ENCODE data around the gene TMEM88.

TMEM88 gene

GRCh38 chr17:7835814-7836595 is 18.9 kb upstream of the TMEM88 start:
- TF ChIP-seq POLR2AphosphoS5 (IDR thresholded peaks at IDR 0.05; ENCODE audit: low read depth, low read length) (peak; percentile 74), FOXP2 (optimal IDR thresholded peaks at IDR 0.05; ENCODE audit: borderline replicate concordance, extremely low read depth, extremely low read length, insufficient read depth) (no peak), TAF1 (IDR thresholded peaks at IDR 0.05; ENCODE audit: borderline replicate concordance, insufficient read depth, low read length) (peak; percentile 61; the same call in 1 of the 2 replicates)

DNA sequence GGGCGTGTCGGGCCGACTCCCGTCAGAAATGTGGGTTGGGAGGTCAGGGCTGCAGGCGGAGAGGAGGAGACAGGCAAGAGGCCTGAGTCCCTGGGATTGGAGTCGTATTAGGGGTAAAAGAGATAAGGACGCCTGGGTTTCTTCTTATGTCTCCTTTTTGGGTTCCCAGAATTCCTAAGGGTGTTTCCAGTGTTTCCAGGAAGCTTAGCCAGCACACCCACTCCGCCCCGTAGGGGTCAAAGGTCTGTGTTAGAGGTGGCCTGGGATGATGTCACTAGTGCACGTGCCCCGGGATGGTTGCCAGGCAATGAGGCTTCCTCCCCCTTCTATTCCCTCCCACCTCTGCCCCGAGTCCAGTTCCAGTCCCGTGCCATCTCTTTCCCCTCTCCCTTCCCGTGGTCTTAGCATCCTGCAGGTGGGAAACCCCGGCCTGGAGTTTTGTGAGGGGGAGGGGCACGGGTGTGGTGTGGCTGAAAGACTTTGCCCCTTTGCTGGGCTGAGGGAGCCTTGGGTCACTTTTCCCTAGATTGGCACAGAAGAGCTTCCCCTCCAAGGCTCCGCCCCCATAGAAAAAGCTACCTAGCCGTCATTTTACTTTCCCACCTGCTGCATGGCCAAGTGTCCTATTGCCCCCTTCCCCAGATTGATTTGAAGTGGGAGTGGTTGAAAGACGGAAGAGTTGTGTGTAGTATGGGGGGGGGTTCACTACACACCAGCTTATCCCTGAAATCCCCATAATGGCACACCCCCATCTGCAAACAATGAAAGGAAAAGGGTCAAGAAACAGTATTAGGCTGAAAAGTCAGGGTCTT is 18.1 kb upstream of the TMEM88 start:
- peak; percentile 77; the same call in 1 of the 2 replicates for TF ChIP-seq TAF1 (IDR thresholded peaks at IDR 0.05; ENCODE audit: borderline replicate concordance, insufficient read depth, low read length)
- no peak for TF ChIP-seq FOXP2 (optimal IDR thresholded peaks at IDR 0.05; ENCODE audit: borderline replicate concordance, extremely low read depth, extremely low read length, insufficient read depth)
- TF ChIP-seq, protein P1, sequence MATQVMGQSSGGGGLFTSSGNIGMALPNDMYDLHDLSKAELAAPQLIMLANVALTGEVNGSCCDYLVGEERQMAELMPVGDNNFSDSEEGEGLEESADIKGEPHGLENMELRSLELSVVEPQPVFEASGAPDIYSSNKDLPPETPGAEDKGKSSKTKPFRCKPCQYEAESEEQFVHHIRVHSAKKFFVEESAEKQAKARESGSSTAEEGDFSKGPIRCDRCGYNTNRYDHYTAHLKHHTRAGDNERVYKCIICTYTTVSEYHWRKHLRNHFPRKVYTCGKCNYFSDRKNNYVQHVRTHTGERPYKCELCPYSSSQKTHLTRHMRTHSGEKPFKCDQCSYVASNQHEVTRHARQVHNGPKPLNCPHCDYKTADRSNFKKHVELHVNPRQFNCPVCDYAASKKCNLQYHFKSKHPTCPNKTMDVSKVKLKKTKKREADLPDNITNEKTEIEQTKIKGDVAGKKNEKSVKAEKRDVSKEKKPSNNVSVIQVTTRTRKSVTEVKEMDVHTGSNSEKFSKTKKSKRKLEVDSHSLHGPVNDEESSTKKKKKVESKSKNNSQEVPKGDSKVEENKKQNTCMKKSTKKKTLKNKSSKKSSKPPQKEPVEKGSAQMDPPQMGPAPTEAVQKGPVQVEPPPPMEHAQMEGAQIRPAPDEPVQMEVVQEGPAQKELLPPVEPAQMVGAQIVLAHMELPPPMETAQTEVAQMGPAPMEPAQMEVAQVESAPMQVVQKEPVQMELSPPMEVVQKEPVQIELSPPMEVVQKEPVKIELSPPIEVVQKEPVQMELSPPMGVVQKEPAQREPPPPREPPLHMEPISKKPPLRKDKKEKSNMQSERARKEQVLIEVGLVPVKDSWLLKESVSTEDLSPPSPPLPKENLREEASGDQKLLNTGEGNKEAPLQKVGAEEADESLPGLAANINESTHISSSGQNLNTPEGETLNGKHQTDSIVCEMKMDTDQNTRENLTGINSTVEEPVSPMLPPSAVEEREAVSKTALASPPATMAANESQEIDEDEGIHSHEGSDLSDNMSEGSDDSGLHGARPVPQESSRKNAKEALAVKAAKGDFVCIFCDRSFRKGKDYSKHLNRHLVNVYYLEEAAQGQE (IDR thresholded peaks at IDR 0.05; ENCODE audit: insufficient read depth in 1 of 2, low read depth in 2 of 2, low read length in 2 of 2): 0 out of 4 replicates have a peak, but pooled peaks of 1 of the 2 experiments have one; percentile 36
- no peak; the same call in 1 of the 2 replicates for TF ChIP-seq POLR2AphosphoS5 (IDR thresholded peaks at IDR 0.05; ENCODE audit: low read depth, low read length)
- TF ChIP-seq SIN3A (IDR thresholded peaks at IDR 0.05; ENCODE audit: borderline replicate concordance, insufficient read depth, low read length): peak; percentile 100

DNA sequence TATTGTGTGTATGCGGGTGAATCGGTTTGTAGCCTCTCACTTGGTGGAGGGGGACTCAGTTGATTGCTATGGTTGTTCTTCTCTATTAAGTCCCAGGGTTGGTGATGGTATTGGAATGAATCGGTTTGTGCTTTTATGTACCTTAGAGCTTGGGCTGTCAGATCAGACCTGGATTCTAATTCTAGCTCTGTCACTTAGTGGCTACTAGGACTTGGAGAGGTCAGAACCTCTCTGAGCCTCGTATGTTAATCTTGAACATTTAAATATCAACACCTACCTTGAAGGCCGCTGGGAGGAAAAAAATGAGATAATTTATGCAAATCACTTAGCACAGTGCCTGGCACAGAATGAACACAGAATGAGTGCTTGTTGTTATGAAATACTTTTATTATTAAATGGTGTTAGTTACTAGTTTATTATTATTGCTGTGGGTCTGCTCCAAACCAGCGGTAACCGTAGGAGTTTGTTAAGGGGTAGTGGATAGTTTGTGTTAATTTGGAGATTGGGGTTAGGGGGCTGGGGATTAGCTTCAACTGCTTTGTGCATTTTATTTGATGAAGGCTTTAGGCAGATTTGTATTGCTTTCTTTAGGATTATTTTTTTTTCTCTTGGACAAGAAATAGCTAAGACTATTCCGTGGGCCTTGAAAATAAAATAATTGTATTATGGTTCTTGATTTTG is 17.3 kb upstream of the TMEM88 start:
- TF ChIP-seq TAF1 (IDR thresholded peaks at IDR 0.05; ENCODE audit: borderline replicate concordance, insufficient read depth, low read length) (no peak), POLR2AphosphoS5 (IDR thresholded peaks at IDR 0.05; ENCODE audit: low read depth, low read length) (no peak)

DNA sequence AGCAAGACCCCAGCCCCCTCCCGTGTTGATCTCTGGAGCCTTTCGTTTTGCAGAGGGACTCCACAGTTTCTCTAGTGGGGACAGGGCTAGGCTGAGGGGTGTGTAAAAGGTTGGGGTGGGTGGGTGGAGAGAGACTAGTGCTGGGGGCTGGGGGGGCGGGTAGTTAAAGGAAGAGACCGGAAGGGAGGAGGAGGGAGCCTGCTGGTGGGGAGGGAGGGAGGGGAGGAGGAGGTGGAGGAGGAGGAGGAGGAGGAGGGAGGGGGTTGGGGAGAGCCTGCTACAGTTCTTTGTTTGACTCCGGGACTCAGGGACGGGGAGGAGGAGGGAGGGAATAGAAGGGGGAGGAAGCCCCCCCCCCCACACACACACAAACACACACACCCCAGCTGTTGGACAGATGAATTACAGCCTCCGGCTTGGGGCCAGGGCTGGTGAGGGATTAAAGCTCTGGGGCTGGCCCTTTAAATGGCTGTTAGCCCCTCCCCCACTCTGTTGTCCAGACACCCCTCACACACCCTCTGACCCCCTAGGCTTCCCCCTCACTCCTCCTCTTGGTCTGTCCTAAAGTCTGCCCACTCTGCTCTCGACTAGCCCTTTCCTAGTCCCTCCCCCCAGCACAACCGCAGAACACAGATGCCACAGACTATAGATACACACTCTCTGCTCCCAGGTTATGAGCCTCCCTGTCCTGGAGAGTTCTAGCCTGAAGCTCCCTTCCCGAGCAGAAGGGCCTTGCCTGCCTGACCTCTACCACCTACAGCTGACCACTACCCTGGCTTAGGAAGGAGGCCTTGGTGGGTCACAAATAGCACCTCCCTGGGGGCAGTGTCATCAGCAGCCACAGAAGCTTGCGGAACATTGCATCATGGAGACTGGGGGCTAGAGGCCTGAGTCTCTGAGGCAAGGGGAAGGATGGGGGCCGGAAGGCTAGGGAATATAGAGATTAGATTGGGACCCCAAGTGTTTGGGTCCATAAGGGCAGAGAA is 16.5 kb upstream of the TMEM88 start:
- TF ChIP-seq FOXP2 (optimal IDR thresholded peaks at IDR 0.05; ENCODE audit: borderline replicate concordance, extremely low read depth, extremely low read length, insufficient read depth) (no peak), POLR2AphosphoS5 (IDR thresholded peaks at IDR 0.05; ENCODE audit: low read depth, low read length) (peak; percentile 72), TAF1 (IDR thresholded peaks at IDR 0.05; ENCODE audit: borderline replicate concordance, insufficient read depth, low read length) (no peak), SIN3A (IDR thresholded peaks at IDR 0.05; ENCODE audit: borderline replicate concordance, insufficient read depth, low read length) (peak; percentile 92; the same call in 1 of the 2 replicates)
- TF ChIP-seq, protein P1 (IDR thresholded peaks at IDR 0.05; ENCODE audit: insufficient read depth in 1 of 2, low read depth in 2 of 2, low read length in 2 of 2): no peak

- TF ChIP-seq FOXP2 (optimal IDR thresholded peaks at IDR 0.05; ENCODE audit: borderline replicate concordance, extremely low read depth, extremely low read length, insufficient read depth) (no peak), TAF1 (IDR thresholded peaks at IDR 0.05; ENCODE audit: borderline replicate concordance, insufficient read depth, low read length) (no peak), POLR2AphosphoS5 (IDR thresholded peaks at IDR 0.05; ENCODE audit: low read depth, low read length) (no peak), SIN3A (IDR thresholded peaks at IDR 0.05; ENCODE audit: borderline replicate concordance, insufficient read depth, low read length) (no peak)
- TF ChIP-seq, protein P1 (IDR thresholded peaks at IDR 0.05; ENCODE audit: insufficient read depth in 1 of 2, low read depth in 2 of 2, low read length in 2 of 2): no peak
Observed at GRCh38 chr17:7839190-7839875, 15.5 kb upstream of the TMEM88 start.

All from PFSK-1 (cell line).